ENCODE measurements around the gene PEA15.

The PEA15 gene

DNA sequence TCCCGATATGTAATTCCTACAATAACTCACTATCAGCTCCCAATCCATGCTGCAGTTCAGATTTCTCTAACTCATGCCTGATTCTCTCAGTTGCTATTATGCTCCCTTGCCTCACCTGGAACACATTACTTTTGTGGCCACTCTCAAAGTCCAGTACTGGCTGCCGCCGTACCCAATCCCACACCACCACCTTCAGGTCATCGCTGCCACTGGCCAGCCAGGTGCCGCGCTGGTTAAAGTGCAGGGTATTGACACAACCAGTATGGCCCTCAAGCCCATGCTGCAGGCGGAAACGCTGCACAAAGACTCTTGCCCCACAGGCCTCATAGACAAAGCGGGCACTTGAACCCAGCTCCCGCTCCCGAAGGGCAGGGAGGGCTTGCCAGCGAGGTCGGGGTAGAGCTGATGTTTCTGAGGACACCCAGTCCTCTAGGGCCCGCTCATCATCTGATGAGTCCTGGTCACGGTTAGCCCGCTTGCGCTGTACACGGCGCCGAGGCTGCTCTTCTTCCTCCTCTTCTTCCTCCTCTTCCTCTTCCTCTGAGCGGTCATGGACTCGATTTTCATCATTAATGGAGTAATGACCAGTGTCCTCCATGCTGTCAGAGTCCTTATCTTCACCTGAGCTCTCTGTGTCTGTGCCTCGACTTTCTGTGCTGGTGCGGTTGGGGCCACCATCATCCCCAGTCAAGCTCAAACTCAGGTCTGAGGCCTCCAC is 34.6 kb downstream of the PEA15 start:
- no peak for DNase-seq (ENCODE audit: low read depth)

DNA sequence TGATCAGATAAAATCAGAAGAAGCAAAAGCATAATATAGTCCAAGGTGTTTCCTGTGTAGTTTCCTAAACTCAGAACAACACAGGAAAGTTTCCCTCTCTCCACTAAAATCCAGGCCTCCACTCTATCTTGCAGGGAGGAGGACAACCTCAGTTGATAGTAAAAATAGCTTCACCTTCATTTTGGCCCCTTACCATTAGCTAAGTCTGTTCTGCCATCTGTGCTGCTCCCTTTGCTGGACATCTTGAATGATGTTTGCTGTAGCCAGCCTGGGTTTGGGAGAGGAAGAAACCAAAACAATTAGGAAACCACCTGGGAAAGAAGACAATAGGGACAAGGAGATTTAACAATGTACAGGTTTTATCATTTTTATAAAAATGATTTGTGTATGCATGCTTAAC is 38.6 kb downstream of the PEA15 start:
- no peak for DNase-seq (ENCODE audit: low read depth)

DNA sequence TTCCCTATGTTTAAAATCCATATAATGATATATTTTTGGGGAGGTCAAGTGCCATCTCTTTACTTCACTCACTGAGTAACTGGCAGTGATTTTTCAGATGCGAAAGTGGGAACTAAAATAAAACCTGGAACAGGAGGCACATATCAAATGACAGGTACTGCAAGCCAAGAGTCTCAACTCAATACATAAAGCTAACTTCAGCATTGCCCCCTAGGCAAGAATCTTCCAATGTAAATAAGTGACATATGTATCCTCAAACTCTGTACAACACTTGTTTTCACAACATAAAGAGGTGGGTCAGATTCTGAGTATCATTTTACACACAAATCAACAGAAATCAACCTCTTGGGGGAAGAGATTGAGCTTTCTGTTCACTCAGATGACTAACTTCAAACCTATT is 39.0 kb downstream of the PEA15 start:
- DNase-seq (ENCODE audit: low read depth), result no peak

DNA sequence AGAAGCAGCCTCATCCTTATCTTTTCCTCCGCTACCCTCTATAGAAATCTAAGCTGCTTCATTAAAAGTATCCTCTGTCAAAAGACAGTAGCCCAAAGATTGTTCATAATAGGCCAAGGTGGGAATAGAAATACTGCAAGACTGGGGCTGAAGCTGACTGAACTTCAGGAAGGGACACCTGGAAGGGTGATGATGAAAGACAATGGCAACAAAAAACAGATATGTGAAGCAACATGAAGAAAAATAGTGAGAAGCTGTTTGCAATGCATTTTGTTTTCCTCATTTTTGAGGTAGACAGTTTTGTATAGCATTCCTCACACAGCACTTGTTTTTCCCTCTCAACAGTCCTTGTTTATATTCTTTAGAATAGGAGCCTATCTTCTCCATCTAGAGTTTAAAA is 40.2 kb downstream of the PEA15 start:
- DNase-seq (ENCODE audit: low read depth), result no peak

DNA sequence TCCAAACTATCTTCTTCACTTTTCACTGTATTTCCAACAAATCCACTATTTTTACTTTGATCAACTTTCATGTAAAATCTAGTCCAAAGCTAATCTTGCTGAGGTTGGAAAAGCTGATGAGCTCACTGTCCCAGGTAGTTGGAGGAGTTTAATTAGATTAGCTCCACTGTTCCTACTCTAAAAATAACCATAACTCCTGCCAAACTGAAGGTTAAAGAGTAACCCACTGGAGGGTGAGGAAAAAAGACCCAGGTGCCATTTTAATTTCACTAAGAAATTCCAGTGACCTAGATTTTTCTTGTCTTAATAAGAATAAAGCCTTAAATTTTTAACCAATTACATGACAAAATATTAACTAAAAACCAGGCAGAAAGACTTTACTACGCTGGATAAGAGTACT is 41.9 kb downstream of the PEA15 start:
- no peak for DNase-seq (ENCODE audit: low read depth)

DNA sequence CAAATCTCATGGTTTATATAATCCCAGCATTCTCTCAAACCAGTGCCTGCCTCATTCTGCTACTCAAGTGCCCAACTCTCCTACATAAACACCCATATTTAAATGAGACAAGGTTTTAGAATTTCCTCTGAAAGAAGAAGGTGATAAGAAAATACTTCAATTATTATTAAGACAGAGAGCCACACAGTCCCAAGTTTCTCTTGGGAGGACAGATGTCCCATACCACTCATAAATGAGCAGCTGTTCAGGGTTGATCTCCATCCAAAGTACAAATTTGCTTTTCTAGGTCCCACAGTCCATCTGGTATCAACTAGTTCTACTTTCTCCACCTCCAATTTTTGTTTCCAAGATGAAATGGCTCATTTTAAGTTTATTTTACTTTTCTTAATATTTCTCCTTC is 45.8 kb downstream of the PEA15 start:
- DNase-seq (ENCODE audit: low read depth), result no peak

DNA sequence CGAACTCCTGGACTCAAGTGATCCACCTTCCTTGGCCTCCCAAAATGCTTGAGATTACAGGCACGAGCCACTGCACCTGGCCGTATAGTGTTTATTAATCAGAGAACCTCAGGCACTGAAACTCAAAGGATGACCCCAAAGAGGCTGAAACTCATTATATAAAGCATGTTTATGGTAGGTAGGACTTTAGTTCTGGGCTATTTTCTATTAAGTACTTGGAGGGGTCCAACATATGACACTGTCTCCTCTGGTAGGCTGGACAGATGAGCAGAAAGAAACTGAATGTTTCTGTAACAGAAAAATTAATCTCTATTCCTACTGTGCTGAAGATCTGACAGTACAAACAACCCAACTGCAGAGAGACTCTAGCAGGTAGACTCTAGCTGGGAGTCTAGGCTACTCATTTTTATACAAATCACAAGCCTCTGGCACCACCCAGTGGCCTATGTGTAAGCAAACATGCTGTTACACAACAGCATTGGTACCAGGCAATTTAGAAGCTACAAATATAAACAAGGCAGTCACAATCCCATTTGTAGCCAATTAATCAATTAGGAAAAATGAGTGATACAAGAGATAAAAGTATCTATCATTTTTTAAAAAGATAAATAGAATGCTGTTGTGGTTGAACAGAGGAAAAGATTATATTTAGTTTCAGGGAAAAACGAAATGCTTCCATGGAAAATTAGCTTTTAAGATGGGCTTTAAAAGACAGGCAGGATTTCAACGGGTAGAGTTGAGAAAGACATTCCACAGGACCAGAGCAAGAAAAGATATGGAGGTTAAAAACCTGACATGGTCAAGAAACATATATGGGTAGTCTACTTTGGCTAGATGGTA is 46.7 kb downstream of the PEA15 start:
- DNase-seq (ENCODE audit: low read depth), result peak; percentile 65

DNA sequence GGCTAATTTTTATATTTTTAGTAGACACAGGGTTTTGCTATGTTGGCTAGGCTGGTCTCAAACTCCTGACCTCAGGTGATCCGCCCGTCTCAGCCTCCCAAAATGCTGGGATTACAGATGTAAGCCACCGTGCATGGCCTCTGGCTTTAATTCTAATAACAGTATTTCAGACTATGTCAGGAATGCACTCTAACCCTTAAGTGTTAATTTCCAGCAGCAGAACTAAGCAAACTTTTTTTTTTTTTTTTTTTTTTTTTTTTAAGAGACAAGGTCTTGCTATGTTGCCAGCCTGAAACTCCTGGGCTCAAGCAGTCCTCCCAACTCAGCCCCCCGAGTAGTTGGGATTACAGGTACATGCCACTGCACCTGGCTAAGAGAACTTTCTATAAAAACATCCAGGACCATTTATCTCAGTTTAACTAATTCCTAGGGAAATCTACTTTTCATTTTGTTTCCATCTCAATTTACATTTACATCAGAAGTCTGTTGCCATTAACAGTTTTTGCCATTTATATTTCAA is 50.7 kb downstream of the PEA15 start:
- DNase-seq (ENCODE audit: low read depth), result no peak

DNA sequence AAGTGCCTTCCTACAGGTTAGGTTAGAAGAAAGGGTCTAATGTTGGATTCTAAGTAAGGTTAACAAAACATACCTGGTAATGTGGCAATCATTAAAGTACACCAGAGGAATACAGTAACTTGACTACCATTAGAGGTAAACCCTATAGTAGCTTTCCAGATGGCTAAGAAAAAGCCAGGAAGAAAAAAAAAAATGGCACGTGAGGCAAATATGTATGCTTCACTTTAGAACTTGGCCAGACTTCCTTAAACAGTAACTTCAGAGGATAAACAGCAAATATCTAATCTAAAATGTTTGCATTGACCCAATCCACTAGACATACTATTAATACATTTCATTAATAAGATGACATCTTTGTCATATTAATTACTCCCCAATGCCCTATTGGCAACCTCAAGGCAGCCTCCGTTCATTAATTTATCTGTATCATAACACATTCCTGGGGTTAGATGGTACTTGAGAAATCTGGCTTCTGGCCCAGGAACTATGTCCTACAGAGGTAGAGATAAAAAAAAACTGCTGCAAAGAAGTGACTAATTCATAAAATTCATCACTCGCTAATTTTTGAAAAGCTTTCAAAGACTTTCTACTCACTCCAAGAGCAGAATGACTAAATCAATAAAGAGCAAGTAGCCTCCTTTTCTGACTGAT is 51.3 kb downstream of the PEA15 start:
- DNase-seq (ENCODE audit: low read depth), result no peak

DNA sequence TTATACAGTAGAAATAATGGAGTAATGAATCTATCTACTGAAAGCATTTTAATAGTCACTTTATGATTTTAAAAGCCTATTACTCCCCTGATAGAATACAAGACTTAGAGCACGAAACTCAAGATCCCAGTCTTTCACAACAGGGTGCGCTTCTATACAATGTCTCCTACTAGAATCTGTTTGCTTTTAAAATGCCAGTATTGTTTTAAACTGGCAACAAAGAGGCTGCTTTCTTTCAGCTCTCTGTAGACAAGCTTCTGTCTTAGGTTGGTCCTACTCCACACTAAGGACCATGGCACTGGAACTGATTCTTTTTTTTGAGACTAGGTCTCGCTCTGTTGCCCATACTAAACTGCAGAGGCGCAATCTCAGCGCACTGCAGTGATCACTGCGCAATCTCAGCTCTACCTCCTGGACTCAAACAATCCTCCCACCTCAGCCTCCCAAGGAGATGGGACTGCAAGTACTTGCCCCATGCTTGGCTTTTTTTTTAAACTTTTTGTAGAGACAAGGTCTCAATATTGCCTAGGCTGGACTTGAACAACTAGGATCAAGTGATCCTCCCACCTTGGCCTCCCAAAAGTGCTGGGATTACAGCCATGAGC is 52.3 kb downstream of the PEA15 start:
- DNase-seq (ENCODE audit: low read depth), result no peak

DNA sequence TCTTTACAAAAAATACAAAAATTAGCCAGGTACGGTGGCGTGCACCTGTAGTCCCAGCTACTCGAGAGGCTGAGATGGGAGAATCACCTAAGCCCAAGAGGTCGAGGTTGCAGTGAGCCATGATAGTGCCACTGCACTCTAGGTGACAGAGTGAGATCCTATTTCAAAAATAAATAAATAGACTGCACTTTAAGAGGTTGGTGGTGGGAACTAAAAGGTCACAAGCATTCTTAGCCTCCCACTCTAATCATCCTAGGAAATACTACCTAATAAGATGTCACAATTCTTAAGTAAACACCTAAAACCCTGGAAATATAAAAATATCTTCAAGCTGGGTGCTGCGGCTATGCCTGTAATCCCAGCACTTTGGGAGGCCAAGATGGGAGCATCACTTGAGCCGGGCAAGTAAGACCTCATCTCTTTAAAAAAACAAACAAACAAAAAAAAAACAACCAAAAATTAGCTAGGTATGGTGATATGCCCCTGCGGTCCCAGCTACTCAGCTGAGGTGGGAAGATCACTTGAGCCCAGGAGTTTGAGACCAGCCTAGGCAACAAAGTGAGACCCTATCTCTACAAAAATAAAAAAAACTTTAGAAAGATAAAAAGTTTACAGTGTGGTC is 53.1 kb downstream of the PEA15 start:
- no peak for DNase-seq (ENCODE audit: low read depth)

DNA sequence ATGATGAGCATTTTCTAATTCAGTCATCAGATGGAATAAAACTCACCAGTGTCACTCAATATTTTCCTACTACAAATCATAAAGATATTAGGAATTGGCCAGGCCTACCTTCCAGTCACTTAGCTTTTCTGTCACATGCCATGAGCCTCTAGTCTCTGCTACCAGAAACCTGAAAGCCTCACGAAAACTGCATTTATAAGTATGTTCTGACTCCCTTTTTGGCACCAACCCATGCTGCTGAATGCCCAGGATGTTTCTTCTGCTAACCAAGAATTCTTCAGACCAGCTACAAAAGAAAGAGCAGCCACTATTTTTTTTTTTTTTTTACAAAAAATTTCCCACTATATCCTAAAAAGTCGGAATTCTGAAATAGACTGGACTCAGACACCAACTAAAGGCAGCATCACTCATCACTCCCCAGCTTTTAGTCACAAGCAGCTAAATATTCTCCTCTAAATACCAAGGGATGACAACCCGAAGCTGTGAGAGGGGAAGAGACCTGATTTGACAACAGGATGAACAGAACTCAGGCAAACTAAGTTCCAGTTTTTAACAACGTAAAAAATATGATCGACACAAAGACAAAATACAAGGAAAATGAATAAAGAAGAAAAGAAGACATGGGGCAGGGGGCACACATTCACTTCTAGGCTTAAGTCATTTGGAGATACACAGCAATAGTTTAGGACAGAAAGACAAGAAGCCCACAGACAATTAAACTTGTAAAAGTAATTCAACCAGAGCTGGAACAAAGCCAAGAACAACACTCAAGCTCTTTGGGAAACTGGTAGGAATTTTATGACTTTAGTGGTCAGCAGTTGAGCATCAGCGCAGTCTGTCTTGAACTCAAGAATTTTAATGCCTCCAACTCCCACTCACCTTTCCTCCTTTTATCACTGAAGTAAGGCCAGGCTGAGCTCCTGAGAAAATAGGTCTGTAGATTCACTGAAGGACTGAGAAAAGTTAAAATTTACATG is 55.5 kb downstream of the PEA15 start:
- peak; percentile 70 for DNase-seq (ENCODE audit: low read depth)

DNA sequence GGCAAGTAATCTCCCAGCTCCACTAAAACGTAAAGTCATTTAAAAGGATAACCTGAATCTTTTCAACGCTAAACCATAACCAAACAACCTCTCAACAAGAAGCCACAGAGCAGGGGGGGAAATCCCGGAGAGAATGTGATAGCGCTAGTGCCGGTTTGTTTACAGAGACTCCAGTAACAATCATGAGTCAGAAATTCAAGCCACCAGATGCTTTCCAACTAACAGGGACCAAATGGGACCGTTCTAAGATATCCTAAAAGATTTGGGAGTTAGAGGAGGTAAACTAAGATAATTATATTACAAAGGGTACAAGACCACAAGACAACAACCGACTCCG is 56.3 kb downstream of the PEA15 start:
- peak; percentile 61 for DNase-seq (ENCODE audit: low read depth)

DNA sequence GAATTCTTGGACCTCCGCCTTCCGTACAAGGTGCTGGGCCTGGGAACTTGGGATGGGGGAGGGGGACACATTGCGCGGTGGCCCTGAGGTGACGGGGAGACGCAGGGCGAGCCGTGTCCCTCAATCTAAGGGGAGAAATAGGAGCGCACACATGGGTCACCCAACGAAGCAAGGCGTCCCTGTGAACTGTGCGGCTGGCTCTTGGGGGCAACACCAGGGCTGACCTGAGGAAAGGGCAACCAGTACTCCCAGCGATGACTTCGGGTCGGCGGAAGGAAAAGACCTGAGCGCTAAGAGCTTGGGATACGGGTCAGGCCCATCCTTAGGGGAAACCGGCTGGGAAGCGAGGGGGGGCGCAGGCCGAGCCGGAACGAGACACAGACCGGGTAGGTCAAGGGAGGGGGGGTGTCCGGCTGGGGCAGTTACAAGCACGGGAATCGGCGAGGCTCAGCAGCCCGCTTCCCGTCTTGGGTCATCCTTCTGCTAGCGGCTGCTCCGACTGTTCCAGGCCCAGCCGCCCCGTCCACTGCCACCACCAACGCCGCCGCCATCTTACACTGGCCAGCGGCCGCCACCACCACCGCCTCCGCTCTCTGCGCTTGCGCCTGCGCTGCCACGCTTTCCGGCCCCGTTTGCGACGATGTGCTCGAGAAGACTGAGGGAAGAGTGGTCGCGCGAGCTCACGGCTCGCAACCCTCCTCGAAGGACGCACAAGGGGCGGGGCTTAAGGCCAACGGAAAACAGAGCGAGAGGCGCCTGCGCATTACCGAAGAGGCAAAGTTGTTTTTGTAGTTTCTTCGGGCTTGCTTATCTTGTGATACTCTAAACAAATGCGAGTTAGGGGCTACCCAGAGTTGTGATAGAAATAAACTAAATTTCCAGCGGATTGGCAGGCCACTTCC is 57.0 kb downstream of the PEA15 start, which contains the start of gene DCAF8:
Gene DCAF8 (minus strand): TSS at position 657 of the 902 bp plus-strand sequence. CDS start 18,541 bp downstream, outside the sequence.
- peak; percentile 96 for DNase-seq (ENCODE audit: low read depth)

DNA sequence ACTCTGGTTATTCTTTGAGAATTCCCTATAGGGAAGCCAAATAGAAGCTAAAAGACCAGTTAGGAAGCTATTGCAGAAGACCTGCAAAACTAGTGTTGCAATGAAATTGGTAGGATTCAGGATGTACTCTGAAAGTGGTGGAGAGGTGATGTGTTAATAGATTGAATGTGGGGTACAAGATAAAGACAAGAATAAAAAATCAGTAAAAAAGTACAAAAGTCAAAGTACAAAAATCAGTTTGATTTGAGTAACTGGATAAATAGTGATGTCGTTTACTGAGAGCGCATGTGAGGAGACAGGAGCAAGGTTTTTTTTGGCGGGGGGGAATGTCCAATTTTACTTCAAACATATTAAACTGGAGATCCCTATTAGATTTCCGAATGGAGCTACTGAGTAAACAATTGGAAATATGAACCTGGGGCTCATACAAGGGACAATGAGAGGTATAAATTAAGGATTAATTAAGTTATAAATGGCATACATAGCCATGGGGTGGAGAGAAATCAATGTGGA is 59.7 kb downstream of the PEA15 start:
- no peak for DNase-seq (ENCODE audit: low read depth)

All from stromal cell of bone marrow (primary cell).